ENCODE data around the gene KIF5B.

DNA sequence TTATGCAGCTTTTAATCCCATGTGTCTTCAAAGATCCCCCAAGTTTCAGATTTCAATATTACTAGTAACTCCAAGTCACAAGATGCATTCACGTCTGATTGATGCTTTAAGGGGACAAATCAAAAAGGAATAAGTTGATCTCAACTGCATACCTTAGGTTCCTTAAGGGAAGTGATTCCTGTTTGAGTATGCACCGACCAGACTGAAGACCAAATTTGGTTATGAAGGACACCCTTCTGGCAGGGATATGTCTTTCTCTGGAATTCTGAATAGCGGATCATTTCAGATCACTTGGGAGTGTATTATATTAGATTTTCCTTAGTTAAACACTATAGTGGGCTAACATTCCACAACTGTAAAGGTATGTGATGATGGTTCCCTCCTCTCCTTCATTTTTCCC is 4.3 kb downstream of the KIF5B start:
- TF ChIP-seq CTCF (IDR thresholded peaks at IDR 0.05) (no peak), POLR2A (IDR thresholded peaks at IDR 0.05) (no peak)

Data from lower leg skin (tissue), 3 donors.